Embryonic facial prominence (tissue), 1 donor: ENCODE data around the gene DOCK1.

Source experiments
- DNase-seq: peaks from one replicate; pipeline ENCODE4 v3.0.0-alpha.2; 2016; ENCODE audit errors: extremely low spot score

Gene DOCK1

DNA sequence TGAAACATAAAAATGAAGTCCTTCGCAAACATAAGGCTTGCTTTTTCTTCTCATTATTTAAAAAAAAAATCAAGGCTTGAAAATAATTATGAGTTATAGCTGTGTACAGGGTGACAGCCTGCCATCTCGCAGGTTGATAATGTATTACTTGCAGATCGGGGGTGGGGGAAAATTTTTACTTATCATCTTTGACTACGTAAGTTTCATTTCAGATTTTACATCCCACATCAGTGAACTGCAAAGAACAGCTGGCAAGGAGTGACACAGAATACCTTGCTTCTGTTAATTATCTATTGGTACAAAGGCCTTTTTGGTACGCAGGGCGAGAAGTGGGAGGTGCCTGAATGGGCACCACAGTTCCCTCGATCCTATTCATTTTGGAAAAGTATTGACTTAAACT, 232.2 kb downstream of the DOCK1 start:
- no peak for DNase-seq

GRCh38 chr10:127142136-127142535, 236.9 kb downstream of the DOCK1 start:
- DNase-seq = no peak

DNA sequence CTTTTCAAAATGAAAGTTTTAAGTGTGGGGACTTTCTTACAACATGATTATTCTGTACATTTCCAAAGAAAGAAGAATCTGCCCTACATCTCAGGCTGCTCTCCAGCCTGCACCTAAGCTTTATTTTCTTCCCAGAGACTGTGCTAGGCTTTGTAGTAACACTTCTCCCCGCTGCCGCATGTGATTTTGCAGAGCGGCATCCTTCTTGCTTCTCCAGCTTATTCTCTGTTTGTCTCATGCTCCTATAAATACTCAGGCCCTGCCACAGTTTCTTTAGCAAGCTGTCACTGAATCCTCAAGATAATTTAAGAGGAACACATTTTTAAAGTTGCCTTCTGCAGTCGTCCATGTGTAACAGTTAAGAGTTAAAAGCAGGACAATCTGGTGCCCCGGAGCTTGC, 237.6 kb downstream of the DOCK1 start:
- no peak for DNase-seq

DNA sequence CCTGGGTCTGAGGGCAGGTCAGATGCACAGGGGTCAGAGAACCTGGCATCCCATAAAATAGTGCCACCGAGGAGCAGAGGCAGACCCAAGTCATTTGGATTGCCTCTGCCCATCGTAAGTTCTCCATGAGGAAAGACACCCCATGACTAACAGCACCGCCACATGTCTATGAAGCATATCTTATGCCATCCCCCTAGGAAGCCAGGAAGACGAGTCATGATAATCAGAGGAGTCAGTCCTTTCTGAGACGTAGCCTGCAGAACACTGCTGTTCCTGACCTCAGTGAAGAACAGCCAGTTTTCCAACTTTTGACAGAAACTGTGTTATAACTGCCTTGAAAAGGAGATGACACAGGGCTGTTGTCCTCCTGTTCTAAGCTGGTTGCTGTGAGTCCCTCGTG, 239.9 kb downstream of the DOCK1 start:
- DNase-seq = no peak

DNA sequence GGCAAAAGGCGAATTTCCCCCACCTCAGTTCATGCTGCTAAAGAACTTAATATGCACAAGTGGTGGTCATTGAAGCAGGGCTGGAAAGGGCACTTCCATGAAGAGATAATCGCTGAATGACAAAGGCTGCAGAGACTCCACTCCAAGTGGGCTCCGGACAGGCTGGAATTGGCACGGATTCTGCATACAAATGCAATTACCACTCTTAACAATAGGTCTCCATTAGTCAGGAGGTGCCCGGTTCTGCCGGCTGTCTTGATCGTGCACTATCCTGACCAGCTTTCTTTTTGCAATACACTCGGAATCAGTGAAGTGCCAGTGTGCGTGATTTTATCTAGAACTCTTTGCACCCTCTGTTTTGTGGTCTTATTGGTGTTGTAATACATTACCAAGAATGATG, 241.4 kb downstream of the DOCK1 start:
- DNase-seq = no peak

DNA sequence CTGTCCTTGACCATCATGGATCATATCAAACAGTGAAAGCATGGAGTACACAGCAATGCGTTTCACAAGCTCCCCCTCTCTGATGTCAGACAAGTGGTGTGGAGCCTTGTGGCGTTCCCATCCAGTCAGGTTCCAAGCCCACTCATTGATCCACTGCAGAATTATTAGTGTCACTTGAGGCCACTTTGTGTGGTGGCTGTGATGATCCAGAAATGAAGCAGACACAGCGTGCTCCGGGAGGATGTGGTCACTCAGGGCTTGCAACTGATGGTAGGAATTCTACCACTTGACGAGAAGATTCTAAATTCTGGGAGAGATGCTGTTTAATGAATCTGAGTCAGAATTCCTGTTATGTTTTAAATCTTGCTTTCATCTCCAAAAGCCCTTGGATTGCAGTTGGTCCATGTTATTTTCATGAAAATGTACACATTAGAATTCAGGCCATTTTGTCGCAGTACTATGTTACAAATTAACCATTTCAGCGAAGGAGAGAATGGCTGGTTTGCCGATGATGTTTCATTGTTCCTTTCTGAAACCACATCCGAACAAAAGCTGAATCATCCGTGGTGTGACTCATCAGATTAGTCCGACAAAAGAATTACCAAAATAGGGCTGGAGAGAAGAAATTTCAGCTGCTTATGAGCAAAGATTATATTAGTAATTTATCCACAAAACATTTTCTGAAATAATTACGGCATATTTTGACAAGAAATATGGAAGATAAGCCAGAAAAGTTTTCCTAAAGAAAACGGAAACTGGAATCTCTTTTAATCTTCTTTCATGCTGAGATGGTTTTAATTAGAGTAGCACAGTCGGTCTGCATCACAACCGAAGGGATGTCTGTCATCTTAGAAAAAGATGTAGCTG, 243.1 kb downstream of the DOCK1 start:
- no peak for DNase-seq

DNA sequence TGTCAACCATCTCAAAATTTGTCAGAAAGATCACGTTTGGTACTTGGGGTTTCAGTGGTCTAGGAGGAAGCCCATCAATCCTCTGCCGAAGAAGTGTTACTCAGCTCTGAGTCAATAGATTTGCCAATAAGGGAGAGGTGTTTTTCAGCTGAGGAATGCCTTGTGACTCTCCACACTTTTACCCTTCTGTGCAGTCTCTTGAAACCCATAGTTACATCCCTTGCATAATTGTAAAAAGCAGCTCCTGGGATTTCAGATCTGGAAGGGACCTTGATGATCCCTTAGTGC, 243.6 kb downstream of the DOCK1 start:
- no peak for DNase-seq

- no peak for DNase-seq
These were observed 244.4 kb downstream of the DOCK1 start for GRCh38 chr10:127149501-127150081.

GRCh38 chr10:127150136-127150535, 244.9 kb downstream of the DOCK1 start:
- no peak for DNase-seq

- no peak for DNase-seq
These were observed 246.3 kb downstream of the DOCK1 start for GRCh38 chr10:127151541-127151940.

GRCh38 chr10:127151981-127152699, 246.9 kb downstream of the DOCK1 start:
- no peak for DNase-seq

GRCh38 chr10:127153181-127153580, 248.0 kb downstream of the DOCK1 start:
- no peak for DNase-seq

DNA sequence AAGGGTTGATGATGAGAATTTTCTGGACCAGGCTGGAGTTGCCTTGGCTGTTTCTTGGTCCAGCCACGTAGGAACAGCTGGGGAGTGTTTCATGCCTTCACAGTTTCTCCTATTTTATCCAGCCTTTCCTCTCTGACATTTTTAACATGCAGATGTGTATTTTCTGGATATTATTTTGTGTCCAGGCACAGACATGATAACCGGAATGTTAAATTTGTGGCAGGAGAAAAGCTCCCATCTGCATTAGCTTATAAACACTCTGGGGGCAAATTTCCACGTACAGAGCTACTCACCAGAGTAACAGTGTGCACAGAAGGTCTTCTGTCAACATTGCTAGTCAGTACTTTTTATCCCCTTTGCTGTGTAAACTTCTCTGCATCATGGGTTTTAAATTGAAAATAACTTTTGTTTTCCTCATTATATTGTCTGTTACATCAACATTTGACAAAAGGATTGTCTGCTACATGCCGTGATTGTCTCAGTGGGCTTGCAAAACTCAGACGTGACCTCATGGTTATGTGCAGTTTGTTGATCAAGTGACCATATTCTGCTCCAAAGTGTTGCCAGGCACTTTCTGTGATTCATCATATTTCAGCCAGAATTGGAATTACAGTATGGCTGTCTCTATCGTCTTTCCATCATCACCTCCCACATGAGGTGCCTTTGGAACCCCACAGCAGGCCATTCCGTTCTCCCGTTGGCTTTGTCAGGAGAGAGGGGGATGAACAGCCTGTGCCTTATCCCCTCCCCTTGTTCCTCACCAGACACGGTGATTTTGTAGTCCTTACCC, 249.8 kb downstream of the DOCK1 start:
- DNase-seq = no peak

DNA sequence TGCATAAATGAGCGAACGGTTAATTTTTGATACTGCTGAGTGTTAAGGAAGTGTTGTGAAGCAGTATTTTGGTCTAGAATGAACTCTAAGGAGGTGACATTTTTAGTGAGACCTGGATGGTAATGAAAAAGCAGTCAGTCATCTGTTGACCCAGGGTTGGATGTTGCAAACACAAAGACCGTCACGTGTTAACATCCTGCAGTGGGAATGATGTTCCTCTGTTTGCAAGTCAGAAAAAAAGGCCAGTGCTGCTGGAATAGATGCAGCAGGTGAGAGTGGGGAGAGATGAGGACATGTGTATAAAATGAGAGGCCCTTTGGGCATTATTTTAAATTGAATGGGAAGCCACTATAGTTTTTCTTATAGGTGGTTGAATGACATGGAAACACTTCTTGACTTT, 251.9 kb downstream of the DOCK1 start:
- DNase-seq = no peak

GRCh38 chr10:127157506-127158200, 252.4 kb downstream of the DOCK1 start:
- DNase-seq = no peak

- no peak for DNase-seq
These were observed 253.4 kb downstream of the DOCK1 start for GRCh38 chr10:127158662-127159061.

DNA sequence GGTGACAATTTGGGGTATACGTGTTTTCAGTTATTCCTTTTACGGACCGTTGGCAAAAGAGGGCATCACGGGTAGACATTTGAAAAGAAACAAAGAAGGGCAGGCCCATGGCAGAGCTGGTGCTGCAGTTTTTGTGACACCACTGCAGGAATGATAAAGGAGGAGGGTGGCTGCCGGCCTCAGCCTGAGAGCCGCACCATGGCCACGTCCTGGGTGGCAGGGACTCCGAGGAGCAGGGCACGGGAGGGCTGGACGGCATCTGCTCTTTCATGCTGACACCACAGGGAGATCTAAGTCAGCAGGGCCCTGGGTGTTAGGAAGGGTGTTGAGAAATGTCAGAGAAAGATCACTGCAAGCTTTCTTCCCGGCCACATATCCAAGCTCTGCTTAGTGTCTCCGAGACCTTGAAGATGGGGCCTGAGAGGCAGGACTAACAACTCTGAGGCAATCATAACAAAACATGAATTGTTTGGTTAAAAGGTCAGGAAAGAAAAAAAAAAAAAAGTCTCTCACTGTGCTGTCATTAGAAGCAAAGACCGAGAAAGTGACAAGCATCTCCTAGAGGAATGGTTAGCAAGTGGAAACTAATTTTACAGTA, 254.5 kb downstream of the DOCK1 start:
- DNase-seq = no peak

DNA sequence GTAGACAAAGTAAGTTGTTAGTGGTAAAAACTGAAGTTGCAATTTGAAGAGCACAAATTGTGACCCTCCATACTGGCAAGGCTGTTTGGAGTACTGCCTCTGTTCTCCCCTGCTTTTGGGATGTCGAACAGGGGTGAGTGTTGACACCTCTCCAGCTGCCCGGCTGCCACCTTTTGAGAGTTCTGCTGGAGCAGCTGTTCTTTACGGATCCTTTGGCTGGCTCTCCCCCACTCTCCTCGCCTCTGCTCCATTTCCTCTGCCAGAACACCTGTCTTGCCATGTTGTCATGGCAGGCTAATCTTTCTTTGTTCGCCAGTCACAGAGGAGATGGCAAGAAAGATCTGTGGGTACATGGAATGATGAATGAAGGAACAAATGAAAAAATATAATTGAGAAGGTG, 256.3 kb downstream of the DOCK1 start:
- no peak for DNase-seq

DNA sequence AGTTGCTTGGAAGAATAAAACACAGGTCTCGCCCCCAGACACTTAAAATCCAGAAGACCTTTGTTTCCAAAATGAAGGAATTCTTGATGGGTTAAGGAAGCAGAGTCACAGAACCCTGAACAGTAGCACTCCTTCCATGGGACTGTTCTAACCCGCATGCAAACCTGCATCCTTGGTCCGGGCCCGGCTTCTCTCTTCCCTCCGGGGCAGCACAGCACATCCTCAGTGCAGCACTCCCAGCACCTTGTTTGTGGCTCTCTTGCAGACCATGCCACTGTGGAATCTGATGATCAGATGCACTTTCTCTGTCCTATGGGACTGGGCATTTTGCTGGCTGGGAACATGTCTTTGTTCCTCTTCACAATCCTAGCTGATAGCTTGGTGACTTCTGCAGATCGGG, 257.6 kb downstream of the DOCK1 start:
- DNase-seq = no peak

- DNase-seq = no peak
These were observed 263.0 kb downstream of the DOCK1 start for GRCh38 chr10:127168261-127168660.

- DNase-seq = no peak
These were observed 269.6 kb downstream of the DOCK1 start for GRCh38 chr10:127174866-127175265.
